Cardiac muscle cell (in vitro differentiated cells and primary cell): ENCODE measurements around the gene KMT2D. TPM values are rescaled to one million over a fixed set of nuclear protein-coding genes. Genes with fewer than 3 reads are reported as not detected.

Experiments
- DNase-seq, 2 donors: peaks; one replicate each; pipeline versions ENCODE4 v3.0.0 to v3.0.0-alpha.2; 2010 to 2017; ENCODE audit warnings: low read depth in 1 of 2, low spot score in 1 of 2
- H3K27ac ChIP-seq: fragments of 200-600 bp; sonication (generic); 2 replicates; pipeline ENCODE4 v1.5.1; 2016
- H3K27me3 ChIP-seq: fragments of 200-600 bp; sonication (generic); 2 replicates; pipeline ENCODE4 v1.6.0; 2016; ENCODE audit warnings: control low read depth
- H3K36me3 ChIP-seq: fragments of 200-600 bp; sonication (generic); 2 replicates; pipeline ENCODE4 v1.5.1; 2016; ENCODE audit warnings: control low read depth
- H3K4me1 ChIP-seq: fragments of 200-600 bp; sonication (generic); 2 replicates; pipeline ENCODE4 v1.8.1; 2017; ENCODE audit warnings: low read depth, mild to moderate bottlenecking, mixed run types
- H3K4me3 ChIP-seq: fragments of 200-600 bp; sonication (generic); 2 replicates; pipeline ENCODE4 v1.5.1; 2016; ENCODE audit warnings: mild to moderate bottlenecking
- H3K9me3 ChIP-seq: fragments of 200-600 bp; sonication (generic); 2 replicates; pipeline ENCODE4 v1.5.1; 2017; ENCODE audit warnings: low read depth, mild to moderate bottlenecking, control low read depth
- polyA plus RNA-seq: library from polyadenylated mRNA; unstranded; fragments of >200 nt; fragmentation: Nextera tagmentation; extraction: Ambion mirVana; gene quantifications from 2 replicates; pipeline ENCODE4 v1.2.1, GENCODE V29; 2016
- total RNA-seq: library from RNA; depleted of rRNA; stranded (reverse); fragments of >200 nt; gene quantifications from 2 replicates; pipeline ENCODE4 v1.2.3, GENCODE V29; 2016
- TF ChIP-seq, protein P1 (sequence below): IDR thresholded peaks from 2 replicates; pipeline ENCODE4 v1.5.1; 2012; ENCODE audit warnings: low read depth, mild to moderate bottlenecking, low read length

Gene KMT2D
- total and polyA plus RNA-seq, 2 experiments from 2014 or later, result 31.0 to 41.3 TPM

DNA sequence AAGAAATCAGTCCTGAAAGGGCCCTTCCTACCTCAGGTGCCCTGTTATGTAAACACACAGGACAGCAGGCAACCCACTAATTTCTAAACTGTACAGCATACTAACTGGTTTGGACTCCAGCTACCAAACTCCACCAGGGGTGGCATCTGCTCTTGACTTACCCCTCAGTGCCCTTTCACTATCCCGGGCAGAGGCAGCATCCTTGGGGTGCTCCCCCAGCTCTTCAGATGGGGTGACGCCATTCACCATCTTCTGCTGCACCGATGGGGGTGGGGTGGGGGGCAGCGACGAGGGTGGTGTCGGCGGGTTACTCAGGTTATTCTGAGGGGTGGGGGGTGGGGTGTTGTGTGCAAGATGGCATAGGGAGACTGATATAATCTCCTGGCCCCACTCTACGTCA lies 30.5 kb downstream of the KMT2D start:
- peaks cover 69% of the 10 kb centered on the region for H3K36me3 ChIP-seq
- no peak overlapping the region for H3K4me3 ChIP-seq
- H3K27me3 ChIP-seq, result no peaks in the 10 kb centered on the region
- H3K9me3 ChIP-seq, result no peaks in the 10 kb centered on the region
- no peaks in the 10 kb centered on the region for H3K4me1 ChIP-seq
- H3K27ac ChIP-seq, result no peak overlapping the region
- no peak for DNase-seq
- TF ChIP-seq, protein P1, sequence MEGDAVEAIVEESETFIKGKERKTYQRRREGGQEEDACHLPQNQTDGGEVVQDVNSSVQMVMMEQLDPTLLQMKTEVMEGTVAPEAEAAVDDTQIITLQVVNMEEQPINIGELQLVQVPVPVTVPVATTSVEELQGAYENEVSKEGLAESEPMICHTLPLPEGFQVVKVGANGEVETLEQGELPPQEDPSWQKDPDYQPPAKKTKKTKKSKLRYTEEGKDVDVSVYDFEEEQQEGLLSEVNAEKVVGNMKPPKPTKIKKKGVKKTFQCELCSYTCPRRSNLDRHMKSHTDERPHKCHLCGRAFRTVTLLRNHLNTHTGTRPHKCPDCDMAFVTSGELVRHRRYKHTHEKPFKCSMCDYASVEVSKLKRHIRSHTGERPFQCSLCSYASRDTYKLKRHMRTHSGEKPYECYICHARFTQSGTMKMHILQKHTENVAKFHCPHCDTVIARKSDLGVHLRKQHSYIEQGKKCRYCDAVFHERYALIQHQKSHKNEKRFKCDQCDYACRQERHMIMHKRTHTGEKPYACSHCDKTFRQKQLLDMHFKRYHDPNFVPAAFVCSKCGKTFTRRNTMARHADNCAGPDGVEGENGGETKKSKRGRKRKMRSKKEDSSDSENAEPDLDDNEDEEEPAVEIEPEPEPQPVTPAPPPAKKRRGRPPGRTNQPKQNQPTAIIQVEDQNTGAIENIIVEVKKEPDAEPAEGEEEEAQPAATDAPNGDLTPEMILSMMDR, result no peak

DNA sequence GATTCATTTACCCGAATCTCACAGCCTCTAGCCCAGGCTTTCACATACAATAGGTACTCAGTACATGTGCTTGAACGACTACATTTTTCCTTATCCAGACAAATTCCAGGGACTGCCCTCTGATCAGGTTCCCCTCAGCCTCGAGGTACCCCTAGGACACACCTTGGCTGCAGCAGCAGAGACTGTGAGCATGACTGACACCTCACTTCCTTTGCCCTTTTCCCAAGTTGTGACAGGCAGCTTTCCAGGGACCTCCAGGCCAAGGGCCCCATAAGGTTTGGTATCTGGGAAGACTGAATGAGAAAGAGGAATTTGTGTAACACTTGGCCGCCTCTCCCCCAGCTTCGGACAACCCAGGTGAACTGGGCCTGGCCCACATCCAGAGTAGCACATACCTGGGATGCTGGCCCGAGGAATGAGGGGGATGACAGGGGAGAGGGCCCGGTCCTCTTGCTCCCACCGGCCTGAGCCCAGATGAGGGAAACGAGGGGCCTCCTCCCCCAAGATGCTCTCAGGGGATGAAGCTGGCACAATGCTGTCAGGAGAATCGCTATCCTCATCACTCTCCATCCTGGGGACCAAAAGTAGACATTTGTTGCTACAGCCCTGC lies 31.8 kb downstream of the KMT2D start:
- no peaks in the 10 kb centered on the region for H3K27me3 ChIP-seq
- H3K27ac ChIP-seq, result no peak overlapping the region
- no peak for DNase-seq
- no peaks in the 10 kb centered on the region for H3K4me1 ChIP-seq
- H3K36me3 ChIP-seq, result peaks cover 66% of the 10 kb centered on the region
- H3K4me3 ChIP-seq, result no peak overlapping the region
- no peaks in the 10 kb centered on the region for H3K9me3 ChIP-seq
- TF ChIP-seq, protein P1, result no peak

DNA sequence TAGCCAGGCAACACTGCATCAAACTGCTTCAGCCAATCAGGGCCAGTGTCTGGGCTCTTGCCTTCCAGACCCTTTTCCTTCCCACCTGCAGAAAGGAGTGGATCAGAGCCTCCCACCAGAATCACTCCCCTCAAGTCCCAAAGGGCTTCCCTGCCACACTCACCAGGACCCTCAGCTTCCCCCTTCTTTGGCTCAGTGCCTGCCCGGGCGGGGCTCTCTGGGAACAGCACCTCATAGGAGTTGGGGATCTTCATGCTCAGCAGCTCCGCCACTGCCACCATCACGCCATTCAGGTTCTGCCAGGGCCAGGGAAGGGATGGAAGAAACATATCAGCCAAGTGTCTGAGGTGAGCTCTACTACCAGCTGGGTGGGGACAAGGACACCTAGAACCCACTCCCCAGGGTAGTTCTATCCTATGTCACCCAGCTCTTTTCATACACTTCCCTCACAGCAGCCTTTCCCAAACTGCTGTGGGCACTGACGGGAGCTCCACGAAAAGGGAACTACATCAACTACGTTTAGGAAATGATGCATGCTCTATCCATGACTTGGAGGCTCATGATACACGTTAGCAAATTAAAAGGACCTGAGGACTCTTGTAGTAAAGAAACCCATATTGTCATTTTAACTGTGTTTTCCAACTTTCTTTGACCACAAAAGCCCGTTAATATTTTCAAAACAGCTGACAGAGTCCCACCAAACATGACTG lies 32.6 kb downstream of the KMT2D start:
- no peak for DNase-seq
- H3K27me3 ChIP-seq, result no peaks in the 10 kb centered on the region
- no peaks in the 10 kb centered on the region for H3K4me1 ChIP-seq
- no peaks in the 10 kb centered on the region for H3K9me3 ChIP-seq
- H3K36me3 ChIP-seq, result peaks cover 65% of the 10 kb centered on the region
- TF ChIP-seq, protein P1, result no peak
- no peak overlapping the region for H3K4me3 ChIP-seq
- H3K27ac ChIP-seq, result no peak overlapping the region

DNA sequence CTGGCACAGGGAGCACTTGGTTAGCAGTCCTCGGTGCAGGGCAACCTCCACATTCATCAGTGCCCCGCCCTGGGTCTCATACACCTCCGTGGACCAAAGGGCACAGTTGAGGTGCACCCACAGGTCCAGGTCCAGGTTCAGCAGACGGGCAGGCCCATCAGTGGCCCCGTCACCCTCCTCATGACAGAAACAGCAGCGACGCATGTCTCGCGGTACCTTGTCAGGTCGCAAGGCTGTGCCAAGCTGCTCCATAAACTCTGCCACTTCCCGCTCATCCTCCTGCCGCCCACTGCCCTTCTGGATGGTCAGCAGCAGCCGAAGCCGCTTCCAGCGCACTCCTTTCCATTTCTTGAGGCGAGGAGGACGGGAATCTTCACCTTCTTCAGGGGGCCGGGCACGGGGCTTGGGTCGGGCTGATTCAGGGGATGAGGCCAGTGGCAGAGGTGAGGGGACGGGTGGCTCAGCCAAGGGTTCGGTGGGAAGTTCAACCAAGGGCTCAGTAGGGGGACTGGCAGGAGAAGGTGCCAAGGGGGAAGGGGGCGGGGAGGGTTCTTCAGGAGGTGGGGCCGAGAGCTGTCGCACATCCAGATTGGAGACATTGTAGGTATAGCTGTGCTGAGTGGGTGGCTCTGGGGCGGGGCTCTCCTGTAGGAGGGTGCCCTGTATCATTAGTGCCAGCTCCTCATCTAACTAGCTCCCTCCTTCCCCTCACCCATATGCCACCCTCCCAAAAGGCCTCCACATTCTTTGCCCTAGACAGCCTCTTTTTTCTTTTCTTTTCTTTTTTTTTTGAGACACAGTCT lies 33.7 kb downstream of the KMT2D start:
- TF ChIP-seq, protein P1, result no peak
- no peak overlapping the region for H3K4me3 ChIP-seq
- H3K9me3 ChIP-seq, result no peaks in the 10 kb centered on the region
- no peak overlapping the region for H3K27ac ChIP-seq
- H3K27me3 ChIP-seq, result no peaks in the 10 kb centered on the region
- no peaks in the 10 kb centered on the region for H3K4me1 ChIP-seq
- DNase-seq, result no peak
- H3K36me3 ChIP-seq, result peaks cover 65% of the 10 kb centered on the region

DNA sequence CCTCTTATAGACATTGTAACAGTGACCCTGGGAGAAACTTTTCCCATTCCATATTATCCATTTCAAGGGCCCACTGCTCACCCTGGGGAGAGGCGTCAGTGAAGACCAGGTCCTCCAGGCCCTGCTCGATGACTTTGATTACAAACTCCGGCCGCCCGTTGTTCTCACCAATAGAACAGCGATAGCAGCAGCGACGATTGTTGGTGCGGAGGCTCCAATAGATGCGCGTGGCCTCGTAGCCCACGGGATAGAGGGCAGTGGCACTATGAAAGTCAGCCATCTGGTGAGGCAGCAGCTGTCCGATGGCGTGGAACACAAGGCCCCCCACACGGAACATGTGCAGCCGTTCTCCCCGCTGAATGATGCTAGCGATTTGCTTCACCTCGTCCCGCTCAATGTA lies 34.5 kb downstream of the KMT2D start:
- H3K36me3 ChIP-seq, result peaks cover 70% of the 10 kb centered on the region
- TF ChIP-seq, protein P1, result no peak
- no peaks in the 10 kb centered on the region for H3K9me3 ChIP-seq
- H3K27me3 ChIP-seq, result no peaks in the 10 kb centered on the region
- no peak overlapping the region for H3K27ac ChIP-seq
- H3K4me1 ChIP-seq, result no peaks in the 10 kb centered on the region
- DNase-seq, result no peak
- no peak overlapping the region for H3K4me3 ChIP-seq
